Measurements from ENCODE around the gene WDR27. TPM values are rescaled to one million over a fixed set of nuclear protein-coding genes. Genes with fewer than 3 reads are reported as not detected.

The WDR27 gene
- total and polyA plus RNA-seq, 2 experiments from 2014 or later: 54.4 to 83.0 TPM

- H3K4me1 ChIP-seq (ENCODE audit: low read depth): no peaks in the 10 kb centered on the region
- no peak overlapping the region for H3K4me3 ChIP-seq
- peak in 1 of 2 donors; percentile 59 for DNase-seq (ENCODE audit: low read depth in 1 of 2, low spot score in 1 of 2)
- no peak overlapping the region for H3K27ac ChIP-seq
- H3K9me3 ChIP-seq (ENCODE audit: low read depth): no peaks in the 10 kb centered on the region
- TF ChIP-seq, protein P1, sequence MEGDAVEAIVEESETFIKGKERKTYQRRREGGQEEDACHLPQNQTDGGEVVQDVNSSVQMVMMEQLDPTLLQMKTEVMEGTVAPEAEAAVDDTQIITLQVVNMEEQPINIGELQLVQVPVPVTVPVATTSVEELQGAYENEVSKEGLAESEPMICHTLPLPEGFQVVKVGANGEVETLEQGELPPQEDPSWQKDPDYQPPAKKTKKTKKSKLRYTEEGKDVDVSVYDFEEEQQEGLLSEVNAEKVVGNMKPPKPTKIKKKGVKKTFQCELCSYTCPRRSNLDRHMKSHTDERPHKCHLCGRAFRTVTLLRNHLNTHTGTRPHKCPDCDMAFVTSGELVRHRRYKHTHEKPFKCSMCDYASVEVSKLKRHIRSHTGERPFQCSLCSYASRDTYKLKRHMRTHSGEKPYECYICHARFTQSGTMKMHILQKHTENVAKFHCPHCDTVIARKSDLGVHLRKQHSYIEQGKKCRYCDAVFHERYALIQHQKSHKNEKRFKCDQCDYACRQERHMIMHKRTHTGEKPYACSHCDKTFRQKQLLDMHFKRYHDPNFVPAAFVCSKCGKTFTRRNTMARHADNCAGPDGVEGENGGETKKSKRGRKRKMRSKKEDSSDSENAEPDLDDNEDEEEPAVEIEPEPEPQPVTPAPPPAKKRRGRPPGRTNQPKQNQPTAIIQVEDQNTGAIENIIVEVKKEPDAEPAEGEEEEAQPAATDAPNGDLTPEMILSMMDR (IDR thresholded peaks at IDR 0.05; ENCODE audit: low read depth, low read length): no peak
- peaks cover 9% of the 10 kb centered on the region for H3K36me3 ChIP-seq
- H3K27me3 ChIP-seq: no peaks in the 10 kb centered on the region
Observed at GRCh38 chr6:169692516-169692915, 9.3 kb downstream of the WDR27 start.

DNA sequence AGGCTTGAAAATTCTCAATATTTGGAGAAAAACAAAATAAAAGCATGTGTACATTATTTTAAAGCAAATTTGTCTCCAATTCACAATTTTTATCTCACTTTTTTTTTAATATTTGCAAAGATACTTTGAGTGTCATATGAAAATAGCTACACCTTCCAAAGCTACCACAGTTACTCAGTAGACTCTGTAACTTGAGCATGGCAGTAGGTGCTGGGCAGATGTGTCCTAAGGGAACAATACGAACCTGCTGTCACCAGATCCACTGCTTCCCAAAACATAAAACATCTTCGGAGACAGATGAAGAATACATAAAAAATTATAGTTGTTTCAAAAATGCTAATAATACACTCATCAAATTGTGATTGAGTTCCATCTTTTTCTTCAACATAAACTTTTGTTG is 10.6 kb downstream of the WDR27 start:
- Histone ChIP-seq H3K4me1 (ENCODE audit: low read depth) (no peaks in the 10 kb centered on the region), H3K27ac (no peak overlapping the region), H3K36me3 (peaks cover 15% of the 10 kb centered on the region), H3K9me3 (ENCODE audit: low read depth) (no peaks in the 10 kb centered on the region), H3K27me3 (no peaks in the 10 kb centered on the region), H3K4me3 (no peak overlapping the region)
- TF ChIP-seq, protein P1 (IDR thresholded peaks at IDR 0.05; ENCODE audit: low read depth, low read length): no peak
- DNase-seq (ENCODE audit: low read depth in 1 of 2, low spot score in 1 of 2): no peak

DNA sequence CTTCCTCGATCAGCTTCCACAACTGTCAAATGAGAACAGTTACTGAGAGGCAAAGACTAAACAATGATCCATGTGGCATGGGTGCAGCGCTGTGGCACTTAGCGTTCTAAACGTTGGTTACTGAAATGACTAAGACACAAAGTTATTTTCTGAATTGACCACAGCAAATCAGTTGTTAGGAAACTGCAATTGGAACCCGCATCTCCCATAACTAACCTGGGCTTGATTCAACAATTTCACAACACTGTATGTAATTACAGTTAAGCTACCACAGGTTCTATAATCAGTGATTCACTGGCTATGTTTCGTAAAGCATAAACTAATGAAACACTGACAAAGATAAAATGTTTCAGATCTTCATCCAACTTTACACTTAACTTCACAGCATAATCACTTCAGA is 12.5 kb downstream of the WDR27 start:
- Histone ChIP-seq H3K4me3 (no peak overlapping the region), H3K27ac (no peak overlapping the region), H3K36me3 (peaks cover 15% of the 10 kb centered on the region), H3K4me1 (ENCODE audit: low read depth) (no peaks in the 10 kb centered on the region), H3K27me3 (no peaks in the 10 kb centered on the region), H3K9me3 (ENCODE audit: low read depth) (no peaks in the 10 kb centered on the region)
- DNase-seq (ENCODE audit: low read depth in 1 of 2, low spot score in 1 of 2): peak in 1 of 2 donors; percentile 84
- TF ChIP-seq, protein P1 (IDR thresholded peaks at IDR 0.05; ENCODE audit: low read depth, low read length): no peak

DNA sequence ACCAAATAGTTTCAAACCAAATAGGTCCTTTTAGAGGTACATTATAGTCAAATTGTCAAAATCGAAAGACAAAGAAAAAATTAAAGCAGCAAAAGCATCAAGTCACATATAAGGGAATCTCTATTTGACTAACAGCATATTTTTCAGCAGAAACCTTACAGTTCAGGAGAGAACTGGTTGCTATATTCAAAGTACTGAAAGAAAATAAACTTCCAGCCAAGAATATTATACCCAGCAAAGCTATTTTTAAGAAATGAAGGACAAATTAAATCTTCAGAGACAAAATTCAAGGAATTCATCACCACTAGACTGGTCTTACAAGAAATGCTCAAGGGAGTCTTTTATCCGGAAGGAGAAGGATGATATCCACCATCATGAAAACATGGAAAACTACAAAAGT is 16.0 kb downstream of the WDR27 start:
- DNase-seq (ENCODE audit: low read depth in 1 of 2, low spot score in 1 of 2): no peak
- no peaks in the 10 kb centered on the region for H3K9me3 ChIP-seq (ENCODE audit: low read depth)
- TF ChIP-seq, protein P1 (IDR thresholded peaks at IDR 0.05; ENCODE audit: low read depth, low read length): no peak
- no peak overlapping the region for H3K4me3 ChIP-seq
- H3K27me3 ChIP-seq: no peaks in the 10 kb centered on the region
- no peak overlapping the region for H3K27ac ChIP-seq
- no peaks in the 10 kb centered on the region for H3K4me1 ChIP-seq (ENCODE audit: low read depth)
- peaks cover 18% of the 10 kb centered on the region for H3K36me3 ChIP-seq

- Histone ChIP-seq H3K27ac (no peak overlapping the region), H3K9me3 (ENCODE audit: low read depth) (no peaks in the 10 kb centered on the region), H3K36me3 (peaks cover 21% of the 10 kb centered on the region), H3K4me3 (no peak overlapping the region), H3K27me3 (no peaks in the 10 kb centered on the region), H3K4me1 (ENCODE audit: low read depth) (no peaks in the 10 kb centered on the region)
- TF ChIP-seq, protein P1 (IDR thresholded peaks at IDR 0.05; ENCODE audit: low read depth, low read length): no peak
- DNase-seq (ENCODE audit: low read depth in 1 of 2, low spot score in 1 of 2): no peak
Observed at GRCh38 chr6:169684056-169684455, 17.8 kb downstream of the WDR27 start.

DNA sequence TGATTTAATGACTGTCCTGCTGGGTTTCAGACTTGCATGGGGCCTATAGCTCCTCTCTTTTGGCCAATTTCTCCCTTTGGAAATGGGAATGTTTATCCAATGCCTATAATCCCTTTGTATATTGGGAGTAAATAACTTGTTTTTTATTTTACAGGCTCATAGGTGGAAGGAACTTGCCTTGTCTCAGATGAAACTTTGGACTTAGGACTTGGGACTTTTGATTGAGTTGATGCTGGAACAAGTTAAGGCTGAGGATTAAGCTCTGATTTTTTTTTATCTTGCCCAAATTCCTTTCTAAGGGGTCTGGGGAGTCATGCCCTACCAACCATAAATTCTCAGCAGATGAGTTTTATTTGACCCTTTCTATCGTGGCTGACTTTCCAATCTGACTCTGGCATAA is 23.5 kb downstream of the WDR27 start:
- Histone ChIP-seq H3K9me3 (ENCODE audit: low read depth) (no peaks in the 10 kb centered on the region), H3K4me3 (no peak overlapping the region), H3K4me1 (ENCODE audit: low read depth) (no peaks in the 10 kb centered on the region), H3K27me3 (no peaks in the 10 kb centered on the region), H3K36me3 (peaks cover 6% of the 10 kb centered on the region), H3K27ac (no peak overlapping the region)
- TF ChIP-seq, protein P1 (IDR thresholded peaks at IDR 0.05; ENCODE audit: low read depth, low read length): no peak
- DNase-seq (ENCODE audit: low read depth in 1 of 2, low spot score in 1 of 2): no peak
